GM19468 (cell line): Measurements from ENCODE around the gene AANAT.

Experiments
- ATAC-seq: cut with Tn5 transposase; IDR thresholded peaks from one replicate; pipeline ENCODE4 v1.9.1; 2021; ENCODE audit warnings: mild to moderate bottlenecking, moderate library complexity, moderate number of reproducible peaks; ENCODE audit not compliant: unreplicated experiment; ENCODE audit errors: extremely low read depth

Gene AANAT

DNA sequence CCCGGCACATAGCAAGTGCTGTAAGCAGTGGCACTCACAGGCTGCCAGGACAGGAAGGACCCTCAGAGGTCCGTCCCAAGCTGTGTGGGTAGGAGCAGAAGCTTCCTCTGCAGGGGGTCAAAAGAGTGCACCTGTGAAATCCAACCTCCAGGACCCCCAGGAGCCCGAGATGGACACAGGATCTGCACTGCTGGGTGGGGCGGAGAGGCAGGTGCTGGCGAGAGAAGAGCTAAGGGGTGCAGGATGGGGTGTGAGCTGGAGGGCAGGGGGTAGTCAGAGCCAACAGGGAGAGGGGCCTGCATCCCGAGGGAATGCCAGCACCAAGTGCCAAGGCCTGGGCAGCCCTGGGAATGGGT is 650 bp upstream of the AANAT start:
- ATAC-seq = no peak

DNA sequence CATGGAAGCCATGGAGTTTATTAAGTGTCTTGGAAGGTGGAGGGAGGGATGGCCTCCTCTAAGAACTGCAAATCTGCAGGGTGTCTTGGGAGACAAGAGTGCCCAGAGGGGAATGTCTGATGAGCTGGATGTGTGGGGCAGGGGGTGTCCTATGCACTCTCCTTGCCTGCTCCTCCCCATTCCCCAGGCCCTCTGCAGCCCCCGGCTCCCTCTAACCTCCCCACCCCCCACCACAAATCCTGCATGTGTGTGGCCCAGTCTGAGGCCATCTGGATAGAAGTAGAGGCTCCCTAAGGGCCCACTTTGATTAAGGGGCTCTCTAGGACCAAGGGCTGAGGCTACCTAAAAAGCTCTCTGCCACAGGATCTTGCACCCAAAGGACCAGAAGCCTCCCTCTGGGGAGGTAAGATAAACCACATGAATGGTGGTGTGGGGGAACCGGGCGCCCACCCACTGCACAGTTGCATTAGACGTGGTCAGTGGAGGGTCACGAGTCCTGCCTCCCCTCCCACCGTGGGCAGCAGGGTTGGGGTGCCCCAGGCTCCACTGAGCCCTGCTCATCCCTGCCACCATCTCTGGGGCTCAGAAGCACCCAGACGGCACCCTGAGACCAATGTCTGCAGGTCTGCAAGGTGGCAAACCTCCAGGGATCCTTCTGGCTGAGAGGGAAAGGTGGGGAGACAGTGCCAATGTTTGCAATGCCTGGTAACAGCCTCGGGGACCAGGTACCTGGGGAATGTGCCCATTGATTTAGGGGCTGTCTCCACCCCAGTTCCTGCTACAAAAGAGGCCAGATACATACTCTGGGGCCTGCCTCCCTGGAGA is 618 bp downstream of the AANAT start:
- no peak for ATAC-seq

GRCh38 chr17:76468634-76469010 is 1.2 kb downstream of the AANAT start:
- ATAC-seq = no peak

- no peak for ATAC-seq
These were observed 1.9 kb downstream of the AANAT start for GRCh38 chr17:76469076-76469990.

GRCh38 chr17:76469991-76470739 is 2.8 kb downstream of the AANAT start:
- ATAC-seq = no peak

DNA sequence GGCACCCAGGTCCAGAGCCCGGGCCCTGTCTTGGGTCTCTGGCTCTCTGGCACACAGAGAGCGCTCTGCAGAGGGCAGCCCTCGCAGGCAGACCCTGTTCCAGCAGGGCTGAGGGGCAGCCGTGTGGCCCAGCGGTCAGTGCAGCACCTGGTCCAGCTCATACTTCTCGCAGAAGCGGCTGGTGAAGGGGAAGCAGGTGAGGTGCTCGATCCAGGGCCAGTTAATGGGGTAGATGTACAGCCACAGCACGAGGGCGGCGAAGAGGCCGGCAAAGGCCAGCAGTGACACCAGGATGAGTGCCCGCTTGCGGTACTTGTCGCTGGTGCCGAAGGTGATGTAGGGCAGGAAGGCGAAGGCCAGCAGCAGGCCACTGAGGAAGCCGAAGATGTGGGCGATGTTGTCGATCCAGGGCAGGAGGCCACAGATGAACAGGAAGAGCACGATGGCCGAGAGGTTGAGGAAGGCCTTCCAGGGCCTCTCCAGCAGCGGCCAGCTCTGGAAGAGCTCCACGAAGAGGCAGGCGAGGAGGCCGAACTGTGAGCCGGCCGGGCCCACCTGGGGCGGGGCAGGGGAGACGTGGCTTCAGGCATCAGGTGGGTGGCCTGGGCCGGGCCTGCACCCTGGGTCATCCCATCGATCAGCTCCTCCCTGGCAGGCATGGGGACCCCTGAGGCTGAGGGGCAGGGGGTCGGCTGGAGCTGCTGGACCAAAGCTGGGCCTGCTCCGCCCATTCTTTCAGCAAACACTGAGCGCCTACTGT is 4.3 kb downstream of the AANAT start:
- no peak for ATAC-seq

DNA sequence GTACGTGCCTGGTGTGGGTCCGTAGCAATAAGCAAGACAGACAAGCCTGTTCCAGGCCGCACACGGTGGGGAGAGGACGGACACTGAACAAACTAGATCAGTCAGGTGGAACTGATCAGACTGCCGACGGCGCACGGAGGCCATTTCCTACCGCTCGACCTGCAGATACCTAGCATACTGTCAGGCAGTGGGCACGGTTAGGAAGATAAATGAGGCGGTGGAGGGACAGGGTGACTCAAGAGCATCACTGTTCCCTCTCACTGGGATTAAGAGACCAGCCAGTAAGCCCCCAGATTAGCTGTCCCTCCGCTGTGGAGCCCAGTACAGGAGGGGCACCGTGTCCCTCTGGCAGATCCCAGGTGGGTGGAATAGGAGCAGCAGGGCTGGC is 4.8 kb downstream of the AANAT start:
- no peak for ATAC-seq

DNA sequence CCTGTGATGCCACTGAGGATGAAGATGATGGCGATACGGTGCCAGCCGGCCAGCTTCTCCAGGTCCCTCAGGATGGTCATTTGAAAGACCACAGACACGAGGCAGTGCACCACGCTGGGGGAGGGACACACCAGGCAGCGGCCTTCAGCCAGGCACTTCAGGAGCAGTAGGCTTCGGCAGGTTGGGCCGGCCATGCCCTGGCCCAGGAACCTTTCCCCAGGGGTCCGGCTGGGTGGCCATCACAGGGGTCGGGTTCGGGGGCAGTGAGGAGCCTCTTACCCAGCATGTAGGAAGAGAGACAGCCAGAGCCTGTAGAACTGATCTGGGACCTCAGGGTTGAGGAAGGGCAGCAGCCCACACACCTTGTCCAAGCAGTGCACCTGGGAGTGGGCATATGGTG is 5.3 kb downstream of the AANAT start:
- ATAC-seq = no peak

DNA sequence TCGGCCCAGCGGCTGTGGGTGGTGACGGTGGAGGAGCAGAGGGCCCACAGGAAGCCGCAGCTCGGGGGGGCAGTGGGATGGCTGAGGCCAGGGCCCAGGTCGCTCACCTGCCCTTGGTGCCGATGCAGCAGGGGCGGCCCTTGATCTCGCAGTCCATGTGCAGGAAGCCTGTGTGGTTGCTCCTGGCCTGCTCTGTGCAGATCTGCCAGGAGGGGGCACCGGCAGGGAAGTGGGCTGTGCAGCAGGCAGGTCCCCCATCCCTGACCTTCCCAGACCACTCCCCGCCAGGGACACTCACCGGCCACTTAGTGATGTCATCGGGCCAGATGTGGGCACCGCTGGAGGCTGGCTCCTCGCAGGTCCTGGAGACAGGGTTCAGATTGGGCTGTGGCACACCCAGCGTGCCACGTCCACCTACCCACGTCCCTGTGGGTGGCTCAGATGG is 6.2 kb downstream of the AANAT start:
- ATAC-seq = no peak

DNA sequence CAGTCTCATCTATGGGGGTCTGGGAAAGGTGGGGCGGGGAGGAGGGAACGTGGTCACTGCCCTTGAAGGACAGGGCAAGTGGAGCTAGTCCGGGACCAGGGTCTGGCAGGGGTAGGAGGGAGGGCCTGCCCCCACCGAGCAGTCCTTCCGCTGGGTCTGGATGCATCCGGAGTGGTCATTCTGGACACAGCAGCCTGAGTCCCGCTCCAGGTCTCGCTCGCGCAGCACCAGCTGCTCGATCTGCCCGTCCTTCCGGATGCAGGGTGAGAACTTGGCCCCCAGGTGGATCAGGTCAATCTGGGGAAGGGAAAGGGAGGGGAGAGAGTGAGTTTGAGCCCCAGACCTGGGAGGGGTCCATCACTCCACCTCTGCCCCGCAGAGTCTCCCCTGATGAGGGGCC is 6.8 kb downstream of the AANAT start:
- ATAC-seq = no peak

DNA sequence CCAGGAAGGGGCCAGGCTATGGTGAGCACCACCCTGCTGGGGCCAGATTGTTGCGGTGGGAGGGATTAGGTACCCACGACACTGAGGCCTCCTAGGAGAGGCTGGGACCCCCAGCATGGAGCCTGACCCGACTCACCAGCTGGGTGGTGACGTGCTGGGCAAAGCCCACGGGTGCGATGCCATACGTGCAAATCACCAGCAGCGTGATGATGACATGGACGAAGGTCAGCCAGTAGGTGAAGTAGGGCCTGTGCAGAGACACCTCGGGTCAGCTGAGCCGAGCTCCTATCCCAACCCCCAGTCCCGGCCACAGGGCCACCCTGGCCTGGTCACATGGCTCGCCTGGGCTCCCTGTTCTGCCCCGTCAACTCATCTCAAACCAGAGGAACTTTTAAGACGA is 7.5 kb downstream of the AANAT start:
- ATAC-seq = no peak

GRCh38 chr17:76475302-76475701 is 7.9 kb downstream of the AANAT start:
- no peak for ATAC-seq

GRCh38 chr17:76476736-76477135 is 9.3 kb downstream of the AANAT start:
- ATAC-seq = no peak

DNA sequence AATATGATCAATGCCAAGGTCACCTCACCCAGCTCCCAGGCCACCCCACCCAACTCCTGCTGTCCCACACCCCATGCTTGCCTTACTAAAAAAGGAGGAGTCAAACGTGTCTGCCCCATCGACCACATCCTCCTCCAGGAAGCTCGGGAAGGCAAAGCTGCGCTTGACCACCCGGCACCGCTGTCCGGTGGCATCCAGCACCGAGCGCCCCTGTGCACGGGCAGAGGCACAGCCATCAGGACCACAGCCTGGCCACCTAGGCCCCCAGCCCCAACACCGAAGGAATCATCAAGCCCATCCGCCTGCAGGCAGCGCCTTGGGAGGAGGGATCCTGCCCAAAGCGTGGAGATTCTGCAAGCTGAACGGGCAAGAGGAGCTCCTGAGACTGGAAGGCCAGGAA is 10.2 kb downstream of the AANAT start:
- ATAC-seq = no peak

DNA sequence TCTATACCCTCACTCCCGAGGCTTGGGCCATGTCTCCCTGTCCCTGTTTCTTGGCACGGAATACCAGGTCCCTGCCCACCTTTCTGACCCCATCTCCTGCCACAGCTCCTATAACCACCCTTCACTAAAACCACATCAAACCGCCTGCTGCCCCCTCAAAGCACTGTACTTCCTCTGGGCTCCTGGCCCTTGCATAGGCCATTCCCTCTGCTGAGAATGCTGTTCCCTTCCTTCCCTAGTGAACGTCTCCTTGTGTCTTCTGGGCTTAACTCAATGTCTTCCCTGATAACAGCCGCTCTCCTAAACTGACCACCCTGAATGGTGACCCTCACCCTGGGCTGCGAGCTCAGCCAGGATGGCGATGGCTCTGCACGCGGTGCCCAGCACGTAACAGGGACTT is 10.7 kb downstream of the AANAT start:
- no peak for ATAC-seq

GRCh38 chr17:76478730-76479514 is 11.5 kb downstream of the AANAT start:
- ATAC-seq = no peak

- no peak for ATAC-seq
These were observed 12.2 kb downstream of the AANAT start for GRCh38 chr17:76479515-76480060.

GRCh38 chr17:76480632-76481031 is 13.2 kb downstream of the AANAT start:
- no peak for ATAC-seq

GRCh38 chr17:76481071-76481655 is 13.8 kb downstream of the AANAT start:
- peak; percentile 41 for ATAC-seq
